ENCODE results near the gene ALK. TPM values are rescaled to one million over a fixed set of nuclear protein-coding genes. Genes with fewer than 3 reads are reported as not detected.

Gene ALK
- total RNA-seq, 4 donors from 2014 or later: 0.83 to 1.6 (median 1.2) TPM

DNA sequence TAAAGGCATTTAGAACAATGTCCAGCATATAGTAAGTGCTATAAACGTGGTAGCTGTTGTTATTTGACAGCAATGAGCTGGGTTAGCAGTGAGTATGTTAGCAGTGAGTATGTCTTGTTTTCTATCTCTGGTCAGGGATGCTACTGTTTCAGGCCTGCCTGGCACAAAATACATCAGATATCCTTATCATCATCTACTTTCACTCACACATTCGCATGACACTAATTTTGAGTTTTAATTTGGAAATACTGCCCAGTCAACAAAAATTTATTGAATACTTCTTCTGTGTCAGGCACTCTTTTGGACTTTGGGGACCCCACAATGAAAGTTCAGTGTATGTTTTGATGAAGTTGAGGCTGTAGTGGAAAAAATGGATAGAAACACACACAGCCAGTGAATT is 404.6 kb downstream of the ALK start:
- WGBS: 72% methylated on average over 2 of the region's 2 CpGs
- H3K4me3 ChIP-seq: no peak overlapping the region

DNA sequence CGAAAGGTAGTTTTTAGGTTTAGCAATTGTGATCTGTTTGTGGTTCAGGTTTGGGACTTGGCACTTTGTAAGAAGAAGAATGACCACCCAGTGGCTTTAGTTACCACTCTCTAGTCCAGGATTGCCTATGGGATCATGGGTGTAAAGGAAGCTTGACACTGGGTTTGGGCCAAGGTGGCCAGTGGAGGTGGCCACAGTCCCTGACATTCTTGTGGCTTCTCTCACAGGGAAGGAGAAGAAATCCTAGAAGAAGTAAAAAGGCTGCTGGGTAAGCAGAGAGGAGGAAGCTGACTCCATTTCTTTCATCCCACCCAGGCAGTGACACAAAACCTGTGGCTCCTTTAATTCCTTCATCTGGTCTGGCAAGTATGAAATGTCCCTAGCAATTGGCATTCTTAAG is 411.5 kb downstream of the ALK start:
- Histone ChIP-seq H3K4me1 (peaks cover 0 to 11% (median 7%) of the 10 kb centered on the region in 4 donors), H3K4me3 (no peak overlapping the region), H3K27me3 (no peaks in the 10 kb centered on the region), H3K9me3 (peaks cover 0 to 12% (median 6%) of the 10 kb centered on the region in 4 donors), H3K36me3 (no peaks in the 10 kb centered on the region), H3K27ac (replicated peaks in 1 of 4) (no peak overlapping the region)
- DNase-seq (ENCODE audit: extremely low spot score): no peak
- 68% methylated on average over 1 of the region's 1 CpG for WGBS
- intact Hi-C loops (cut with DNase I): no loop called here
- no peak for TF ChIP-seq EP300 (IDR thresholded peaks at IDR 0.05)
- TF ChIP-seq POLR2A (IDR thresholded peaks at IDR 0.05; ENCODE audit: low read depth): no peak
- TF ChIP-seq, protein P1, sequence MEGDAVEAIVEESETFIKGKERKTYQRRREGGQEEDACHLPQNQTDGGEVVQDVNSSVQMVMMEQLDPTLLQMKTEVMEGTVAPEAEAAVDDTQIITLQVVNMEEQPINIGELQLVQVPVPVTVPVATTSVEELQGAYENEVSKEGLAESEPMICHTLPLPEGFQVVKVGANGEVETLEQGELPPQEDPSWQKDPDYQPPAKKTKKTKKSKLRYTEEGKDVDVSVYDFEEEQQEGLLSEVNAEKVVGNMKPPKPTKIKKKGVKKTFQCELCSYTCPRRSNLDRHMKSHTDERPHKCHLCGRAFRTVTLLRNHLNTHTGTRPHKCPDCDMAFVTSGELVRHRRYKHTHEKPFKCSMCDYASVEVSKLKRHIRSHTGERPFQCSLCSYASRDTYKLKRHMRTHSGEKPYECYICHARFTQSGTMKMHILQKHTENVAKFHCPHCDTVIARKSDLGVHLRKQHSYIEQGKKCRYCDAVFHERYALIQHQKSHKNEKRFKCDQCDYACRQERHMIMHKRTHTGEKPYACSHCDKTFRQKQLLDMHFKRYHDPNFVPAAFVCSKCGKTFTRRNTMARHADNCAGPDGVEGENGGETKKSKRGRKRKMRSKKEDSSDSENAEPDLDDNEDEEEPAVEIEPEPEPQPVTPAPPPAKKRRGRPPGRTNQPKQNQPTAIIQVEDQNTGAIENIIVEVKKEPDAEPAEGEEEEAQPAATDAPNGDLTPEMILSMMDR (IDR thresholded peaks at IDR 0.05): no peak
- TF ChIP-seq POLR2AphosphoS5 (IDR thresholded peaks at IDR 0.05): no peak

More for the DNA sequence above, 404.6 kb downstream of the ALK start:
- no peak for TF ChIP-seq POLR2AphosphoS5 (IDR thresholded peaks at IDR 0.05)
- TF ChIP-seq, protein P1 (IDR thresholded peaks at IDR 0.05): no peak
- no peak for TF ChIP-seq POLR2A (IDR thresholded peaks at IDR 0.05; ENCODE audit: low read depth)
- TF ChIP-seq EP300 (IDR thresholded peaks at IDR 0.05): no peak
- intact Hi-C loops (cut with DNase I): no loop called here
- Histone ChIP-seq H3K36me3 (no peaks in the 10 kb centered on the region), H3K9me3 (no peaks in the 10 kb centered on the region), H3K27me3 (no peaks in the 10 kb centered on the region), H3K27ac (replicated peaks in 1 of 4) (no peak overlapping the region), H3K4me1 (no peaks in the 10 kb centered on the region)
- no peak for DNase-seq (ENCODE audit: extremely low spot score)

DNA sequence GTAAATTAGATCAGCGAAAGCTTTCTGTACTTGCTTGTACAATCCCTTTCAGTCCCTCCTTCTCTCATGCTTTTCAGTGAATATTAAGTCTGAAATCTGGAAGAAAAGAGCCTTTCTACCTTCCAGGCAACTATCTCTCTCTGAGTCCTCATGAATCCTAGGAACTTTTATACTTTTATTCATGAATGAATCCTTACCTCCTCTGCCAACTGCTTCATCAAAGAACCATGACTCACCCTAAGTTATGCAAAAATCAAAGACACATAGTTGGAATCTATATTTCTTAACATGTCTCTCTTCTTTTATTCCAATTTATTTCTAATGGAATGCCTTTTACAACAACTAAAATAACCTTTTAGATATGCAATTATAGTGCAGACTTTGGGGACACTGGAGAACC is 412.0 kb downstream of the ALK start:
- no peak overlapping the region for H3K27ac ChIP-seq (replicated peaks in 1 of 4)
- 77% methylated on average over 1 of the region's 1 CpG for WGBS
- peaks cover 0 to 12% (median 6%) of the 10 kb centered on the region in 4 donors for H3K9me3 ChIP-seq
- no peaks in the 10 kb centered on the region for H3K27me3 ChIP-seq
- DNase-seq (ENCODE audit: extremely low spot score): no peak
- intact Hi-C loops (cut with DNase I): no loop called here
- no peak overlapping the region for H3K4me3 ChIP-seq
- TF ChIP-seq POLR2A (IDR thresholded peaks at IDR 0.05; ENCODE audit: low read depth) (no peak), EP300 (IDR thresholded peaks at IDR 0.05) (no peak)
- peaks cover 0 to 11% (median 7%) of the 10 kb centered on the region in 4 donors for H3K4me1 ChIP-seq
- no peaks in the 10 kb centered on the region for H3K36me3 ChIP-seq

DNA sequence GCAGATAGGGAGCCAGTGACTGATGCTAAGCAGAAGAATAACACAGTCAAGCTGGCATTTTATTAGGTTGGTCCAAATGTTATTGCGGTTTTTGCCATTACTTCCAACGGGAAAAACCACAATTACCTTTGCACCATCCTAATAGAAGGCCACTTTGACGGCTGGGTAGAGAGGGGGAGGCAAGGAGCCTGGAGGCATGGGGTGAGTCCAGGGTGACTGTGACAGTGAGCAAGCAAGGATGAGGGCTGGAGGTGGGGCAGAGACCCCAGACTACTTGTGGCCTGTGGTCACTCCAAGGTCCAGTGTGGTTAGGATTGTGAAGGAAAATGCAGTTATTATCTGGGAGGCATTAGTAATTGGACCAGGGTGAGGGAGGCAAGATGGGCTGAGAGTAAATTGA is 416.6 kb downstream of the ALK start:
- Histone ChIP-seq H3K27me3 (peaks cover 0 to 5% (median 0%) of the 10 kb centered on the region in 4 donors), H3K4me1 (peaks cover 0 to 9% (median 6%) of the 10 kb centered on the region in 4 donors), H3K4me3 (no peak overlapping the region), H3K27ac (replicated peaks in 1 of 4) (no peak overlapping the region), H3K9me3 (no peaks in the 10 kb centered on the region), H3K36me3 (no peaks in the 10 kb centered on the region)
- no peak for TF ChIP-seq EP300 (IDR thresholded peaks at IDR 0.05)
- no peak for TF ChIP-seq POLR2AphosphoS5 (IDR thresholded peaks at IDR 0.05)
- TF ChIP-seq POLR2A (IDR thresholded peaks at IDR 0.05; ENCODE audit: low read depth): no peak
- TF ChIP-seq, protein P1 (IDR thresholded peaks at IDR 0.05): no peak
- 78% methylated on average over 3 of the region's 3 CpGs for WGBS
- no peak for DNase-seq (ENCODE audit: extremely low spot score)
- intact Hi-C loops (cut with DNase I): no loop called here

DNA sequence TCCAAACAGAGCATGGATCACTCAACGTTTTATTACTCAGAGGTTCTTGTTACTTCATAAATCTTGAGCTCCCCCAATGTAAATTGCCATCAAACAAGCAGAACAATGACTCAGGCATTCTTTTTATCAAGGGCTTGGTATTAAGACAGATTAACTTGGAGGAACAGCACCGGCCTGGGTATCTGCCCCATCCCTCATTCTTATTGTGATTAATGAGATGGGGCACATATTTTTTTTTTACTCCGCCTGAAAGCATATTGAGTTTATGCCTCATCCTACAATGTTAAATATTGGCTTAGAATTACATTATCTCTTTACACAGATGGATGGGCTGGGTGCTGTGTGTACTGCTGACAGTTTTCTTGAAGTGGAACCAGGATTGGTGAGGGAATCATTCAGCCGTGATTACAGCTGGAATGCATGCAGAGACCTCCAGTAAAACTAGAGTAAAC is 418.9 kb downstream of the ALK start:
- H3K27me3 ChIP-seq: peaks cover 0 to 8% (median 0%) of the 10 kb centered on the region in 4 donors
- H3K27ac ChIP-seq (replicated peaks in 1 of 4): no peak overlapping the region
- intact Hi-C loops (cut with DNase I): no loop called here
- no peak overlapping the region for H3K4me3 ChIP-seq
- no peaks in the 10 kb centered on the region for H3K36me3 ChIP-seq
- DNase-seq (ENCODE audit: extremely low spot score): no peak
- H3K4me1 ChIP-seq: no peaks in the 10 kb centered on the region
- H3K9me3 ChIP-seq: no peaks in the 10 kb centered on the region
- WGBS: 31% methylated on average over 4 of the region's 4 CpGs
- TF ChIP-seq POLR2A (IDR thresholded peaks at IDR 0.05; ENCODE audit: low read depth) (no peak), EP300 (IDR thresholded peaks at IDR 0.05) (no peak), POLR2AphosphoS5 (IDR thresholded peaks at IDR 0.05) (no peak)
- TF ChIP-seq, protein P1 (IDR thresholded peaks at IDR 0.05): no peak

All from esophagus muscularis mucosa (tissue), 4 donors.